ENCODE results near the gene BRWD1. TPM values are rescaled to one million over a fixed set of nuclear protein-coding genes. Genes with fewer than 3 reads are reported as not detected.

BRWD1 gene
- total and polyA plus RNA-seq, 2 of the 13 experiments (the other 11 are each of a cell fraction or from before 2014, with no cell fraction given) = 13.9 to 28.0 TPM

GRCh38 chr21:39312112-39313041, 1.1 kb downstream of the BRWD1 start (continued):
- TF ChIP-seq HNRNPK (IDR thresholded peaks at IDR 0.05; ENCODE audit: low read depth, low read length, poor library complexity, severe bottlenecking) (no peak), RFX3 (CRISPR knock-in tag; IDR thresholded peaks at IDR 0.05) (no peak), TERF1 (CRISPR knock-in tag; IDR thresholded peaks at IDR 0.05) (no peak), RBFOX2 (IDR thresholded peaks at IDR 0.05; ENCODE audit: low read depth, low read length) (0 out of 2 replicates have a peak, but pooled peaks have one; percentile 52), TBL1XR1 (IDR thresholded peaks at IDR 0.05; ENCODE audit: borderline replicate concordance, low read length, partially characterized antibody) (peak; percentile 3), ZEB1 (IDR thresholded peaks at IDR 0.05; ENCODE audit: insufficient replicate concordance, low read depth) (no peak), FIP1L1 (IDR thresholded peaks at IDR 0.05; ENCODE audit: borderline replicate concordance, insufficient read depth, low read depth, low read length) (no peak), FOXP4 (CRISPR knock-in tag; IDR thresholded peaks at IDR 0.05) (peak; percentile 61), FOXK1 (CRISPR knock-in tag; IDR thresholded peaks at IDR 0.05; ENCODE audit: borderline replicate concordance, low read depth) (peak; percentile 43; the same call in 1 of the 2 replicates), NFE2L2 (IDR thresholded peaks at IDR 0.05; ENCODE audit: low read length) (no peak), SKI (IDR thresholded peaks at IDR 0.05; ENCODE audit: partially characterized antibody) (no peak), NFAT5 (CRISPR knock-in tag; IDR thresholded peaks at IDR 0.05) (no peak), NFE2L1 (CRISPR knock-in tag; IDR thresholded peaks at IDR 0.05; ENCODE audit: borderline replicate concordance) (no peak), SP2 (CRISPR knock-in tag; IDR thresholded peaks at IDR 0.05) (peak; percentile 68), SMARCC2 (IDR thresholded peaks at IDR 0.05) (no peak), CENPT (CRISPR knock-in tag; IDR thresholded peaks at IDR 0.05; ENCODE audit: low read depth) (no peak), MED1 (CRISPR knock-in tag; IDR thresholded peaks at IDR 0.05) (0 out of 2 replicates have a peak, but pooled peaks have one; percentile 10), PHF20 (CRISPR knock-in tag; IDR thresholded peaks at IDR 0.05) (no peak), IRF2 (CRISPR knock-in tag; IDR thresholded peaks at IDR 0.05) (no peak), HOXD1 (CRISPR knock-in tag; IDR thresholded peaks at IDR 0.05) (no peak)
